Prostate gland (tissue), 2 donors: Measurements from ENCODE around the gene S1PR1.

Experiments
- POLR2A ChIP-seq: fragments of 450-650 bp; IDR thresholded peaks from one replicate; pipeline ENCODE4 v1.6.1; 2016; ENCODE audit warnings: antibody characterized with exemption, mild to moderate bottlenecking
- TF ChIP-seq, protein P1 (sequence below), 4 experiments: fragments of 200-600 bp in 2 of 4; fragments of 450-650 bp in 2 of 4; sonication (generic) in 2 of 4; IDR thresholded peaks; 1 replicate in 3 of 4; 2 replicates in 1 of 4; pipeline ENCODE4 v1.5.1; 2016 to 2019; ENCODE audit warnings: antibody characterized with exemption in 4 of 4, mild to moderate bottlenecking in 2 of 4, moderate library complexity in 2 of 4

DNA sequence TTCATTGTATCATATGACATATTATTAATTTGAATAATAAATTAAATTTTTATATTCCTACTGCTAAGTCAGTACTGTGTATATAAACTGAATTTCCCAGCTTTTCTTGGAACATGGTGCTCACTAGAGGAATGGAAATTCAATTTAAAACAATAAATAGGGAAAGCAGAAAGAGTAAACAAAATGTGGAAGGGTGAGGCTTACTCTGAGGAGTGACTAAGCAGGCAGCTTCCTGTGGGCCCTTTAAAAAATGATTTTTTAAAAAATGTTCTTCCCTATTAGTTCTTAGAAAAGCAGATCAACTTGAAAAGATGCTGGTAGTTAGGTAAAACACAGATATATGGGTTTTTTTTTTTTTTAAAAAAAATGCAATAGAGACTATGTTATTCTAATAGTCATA lies 49.5 kb upstream of the S1PR1 start:
- TF ChIP-seq, protein P1, sequence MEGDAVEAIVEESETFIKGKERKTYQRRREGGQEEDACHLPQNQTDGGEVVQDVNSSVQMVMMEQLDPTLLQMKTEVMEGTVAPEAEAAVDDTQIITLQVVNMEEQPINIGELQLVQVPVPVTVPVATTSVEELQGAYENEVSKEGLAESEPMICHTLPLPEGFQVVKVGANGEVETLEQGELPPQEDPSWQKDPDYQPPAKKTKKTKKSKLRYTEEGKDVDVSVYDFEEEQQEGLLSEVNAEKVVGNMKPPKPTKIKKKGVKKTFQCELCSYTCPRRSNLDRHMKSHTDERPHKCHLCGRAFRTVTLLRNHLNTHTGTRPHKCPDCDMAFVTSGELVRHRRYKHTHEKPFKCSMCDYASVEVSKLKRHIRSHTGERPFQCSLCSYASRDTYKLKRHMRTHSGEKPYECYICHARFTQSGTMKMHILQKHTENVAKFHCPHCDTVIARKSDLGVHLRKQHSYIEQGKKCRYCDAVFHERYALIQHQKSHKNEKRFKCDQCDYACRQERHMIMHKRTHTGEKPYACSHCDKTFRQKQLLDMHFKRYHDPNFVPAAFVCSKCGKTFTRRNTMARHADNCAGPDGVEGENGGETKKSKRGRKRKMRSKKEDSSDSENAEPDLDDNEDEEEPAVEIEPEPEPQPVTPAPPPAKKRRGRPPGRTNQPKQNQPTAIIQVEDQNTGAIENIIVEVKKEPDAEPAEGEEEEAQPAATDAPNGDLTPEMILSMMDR (IDR thresholded peaks at IDR 0.05) = no peak
- TF ChIP-seq POLR2A = no peak
